Kidney tubule cell (primary cell): Measurements from ENCODE around the gene ZNF618.
A peak's percentile ranks its signal among the peaks of the same experiment; 100 is the strongest.
"Not testable (repeated sequence)": the region's sequence is repeated elsewhere in the genome, so short reads cannot be mapped to it uniquely, and the experiment has no call there.

Experiments used
- DNase-seq: peaks from one replicate; pipeline ENCODE4 v3.0.0-alpha.2; 2018; ENCODE audit warnings: low spot score

The ZNF618 gene

GRCh38 chr9:114038724-114039313 is 162.7 kb downstream of the ZNF618 start:
- DNase-seq, result no peak

- no peak for DNase-seq
Observed at GRCh38 chr9:114039484-114039883, 163.4 kb downstream of the ZNF618 start.

GRCh38 chr9:114043660-114044059 is 167.6 kb downstream of the ZNF618 start:
- DNase-seq, result not testable (repeated sequence)

- DNase-seq, result no peak
Observed at GRCh38 chr9:114046237-114046755, 170.2 kb downstream of the ZNF618 start.

GRCh38 chr9:114046875-114047274 is 170.8 kb downstream of the ZNF618 start:
- no peak for DNase-seq

- peak; percentile 29 for DNase-seq
Observed at GRCh38 chr9:114047717-114048116, 171.6 kb downstream of the ZNF618 start.

GRCh38 chr9:114048533-114049415 is 172.7 kb downstream of the ZNF618 start:
- DNase-seq, result no peak

GRCh38 chr9:114049441-114050225 is 173.5 kb downstream of the ZNF618 start:
- no peak for DNase-seq

GRCh38 chr9:114050226-114050568 is 174.1 kb downstream of the ZNF618 start:
- DNase-seq, result no peak

GRCh38 chr9:114050646-114051045 is 174.5 kb downstream of the ZNF618 start:
- no peak for DNase-seq

GRCh38 chr9:114051281-114051680 is 175.2 kb downstream of the ZNF618 start:
- no peak for DNase-seq

GRCh38 chr9:114051706-114052105 is 175.6 kb downstream of the ZNF618 start:
- no peak for DNase-seq

GRCh38 chr9:114053246-114054005 is 177.3 kb downstream of the ZNF618 start:
- DNase-seq, result peak; percentile 52

GRCh38 chr9:114054191-114054690 is 178.1 kb downstream of the ZNF618 start:
- no peak for DNase-seq

- no peak for DNase-seq
Observed at GRCh38 chr9:114055061-114055460, 179.0 kb downstream of the ZNF618 start.

GRCh38 chr9:114055894-114056293 is 179.8 kb downstream of the ZNF618 start:
- no peak for DNase-seq

GRCh38 chr9:114056527-114056926 is 180.4 kb downstream of the ZNF618 start:
- DNase-seq, result no peak

- DNase-seq, result no peak
Observed at GRCh38 chr9:114057161-114057885, 181.2 kb downstream of the ZNF618 start.

GRCh38 chr9:114058688-114059046 is 182.6 kb downstream of the ZNF618 start:
- no peak for DNase-seq

GRCh38 chr9:114059047-114059803 is 183.1 kb downstream of the ZNF618 start:
- DNase-seq, result no peak
